ENCODE results near the gene CRNN.

Gene CRNN

DNA sequence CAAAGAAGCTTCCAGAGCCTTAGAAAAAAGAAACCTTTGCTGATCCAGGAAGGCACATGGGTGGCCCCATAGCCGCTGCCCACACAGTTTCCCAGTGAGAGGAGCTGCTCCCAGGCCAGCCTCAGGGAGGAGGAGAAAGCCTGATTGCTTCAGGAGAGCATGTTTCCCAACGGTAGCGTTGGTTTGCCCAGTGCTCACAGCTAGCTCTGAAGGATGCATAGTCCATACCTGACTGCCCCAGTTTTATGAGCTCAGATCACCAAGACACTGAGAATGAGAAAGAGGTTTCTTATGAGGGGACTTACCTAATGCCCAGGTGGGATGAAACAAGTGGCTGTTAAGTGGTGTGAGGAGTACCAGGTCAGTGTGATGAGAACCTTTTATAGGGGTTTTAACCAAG, at the start of gene CRNN:
CRNN (minus strand) TSS at position 355 of the 400 bp plus-strand sequence. CDS start 2,030 bp downstream, outside the sequence.
- DNase-seq, result no peak

DNA sequence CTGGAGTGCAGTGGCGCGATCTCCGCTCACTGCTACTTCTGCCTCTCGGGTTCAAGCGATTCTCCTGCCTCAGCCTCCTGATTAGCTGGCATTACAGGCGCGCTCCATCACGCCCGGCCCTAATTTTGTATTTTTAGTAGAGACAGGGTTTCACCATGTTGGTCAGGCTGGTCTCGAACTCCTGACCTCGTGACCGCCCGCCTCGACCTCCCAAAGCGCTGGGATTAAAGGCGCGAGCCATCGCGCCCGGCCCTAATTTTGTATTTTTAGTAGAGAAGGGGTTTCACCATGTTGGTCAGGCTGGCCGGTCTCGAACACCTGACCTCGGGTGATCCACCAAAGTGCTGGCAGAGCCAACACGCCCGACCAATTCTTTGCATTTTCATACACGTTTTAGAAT, 48.6 kb upstream of the CRNN start:
- no peak for DNase-seq

DNA sequence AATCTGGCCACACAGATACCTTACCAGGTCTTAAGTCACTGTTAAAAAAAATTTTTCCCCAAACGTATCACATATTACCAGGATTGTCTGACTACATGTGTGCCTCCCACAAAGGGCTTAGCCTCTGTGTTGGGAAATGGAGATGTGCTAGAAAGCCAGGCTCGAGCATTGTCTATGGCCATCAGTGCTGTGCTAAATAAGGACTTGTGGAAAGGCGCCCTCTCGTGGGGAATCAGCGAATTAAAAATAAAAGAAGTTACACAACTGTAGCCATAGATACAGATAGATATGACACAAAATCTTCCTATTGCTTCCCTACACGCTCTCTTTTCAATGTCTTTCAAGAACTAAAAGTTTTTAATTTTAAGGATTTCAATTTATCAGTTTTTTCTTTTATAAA, 47.5 kb upstream of the CRNN start:
- peak; percentile 34 for DNase-seq

DNA sequence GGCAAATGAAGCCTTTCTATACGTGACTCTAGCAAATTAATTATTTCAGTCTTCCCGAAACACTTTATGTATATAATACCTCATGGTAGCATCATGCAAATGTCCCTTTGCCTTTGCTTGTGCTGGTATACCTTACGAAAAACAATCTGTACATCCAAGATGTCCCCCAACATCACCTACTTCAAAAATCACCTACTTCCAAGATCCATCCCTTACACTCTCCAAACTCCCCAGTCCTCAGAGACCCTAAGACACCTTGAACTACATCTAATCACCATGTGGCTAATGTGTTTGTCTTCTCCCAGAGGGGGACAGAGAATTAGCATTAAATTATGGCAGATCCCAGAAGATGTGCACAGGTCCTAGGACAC, 46.5 kb upstream of the CRNN start:
- no peak for DNase-seq

DNA sequence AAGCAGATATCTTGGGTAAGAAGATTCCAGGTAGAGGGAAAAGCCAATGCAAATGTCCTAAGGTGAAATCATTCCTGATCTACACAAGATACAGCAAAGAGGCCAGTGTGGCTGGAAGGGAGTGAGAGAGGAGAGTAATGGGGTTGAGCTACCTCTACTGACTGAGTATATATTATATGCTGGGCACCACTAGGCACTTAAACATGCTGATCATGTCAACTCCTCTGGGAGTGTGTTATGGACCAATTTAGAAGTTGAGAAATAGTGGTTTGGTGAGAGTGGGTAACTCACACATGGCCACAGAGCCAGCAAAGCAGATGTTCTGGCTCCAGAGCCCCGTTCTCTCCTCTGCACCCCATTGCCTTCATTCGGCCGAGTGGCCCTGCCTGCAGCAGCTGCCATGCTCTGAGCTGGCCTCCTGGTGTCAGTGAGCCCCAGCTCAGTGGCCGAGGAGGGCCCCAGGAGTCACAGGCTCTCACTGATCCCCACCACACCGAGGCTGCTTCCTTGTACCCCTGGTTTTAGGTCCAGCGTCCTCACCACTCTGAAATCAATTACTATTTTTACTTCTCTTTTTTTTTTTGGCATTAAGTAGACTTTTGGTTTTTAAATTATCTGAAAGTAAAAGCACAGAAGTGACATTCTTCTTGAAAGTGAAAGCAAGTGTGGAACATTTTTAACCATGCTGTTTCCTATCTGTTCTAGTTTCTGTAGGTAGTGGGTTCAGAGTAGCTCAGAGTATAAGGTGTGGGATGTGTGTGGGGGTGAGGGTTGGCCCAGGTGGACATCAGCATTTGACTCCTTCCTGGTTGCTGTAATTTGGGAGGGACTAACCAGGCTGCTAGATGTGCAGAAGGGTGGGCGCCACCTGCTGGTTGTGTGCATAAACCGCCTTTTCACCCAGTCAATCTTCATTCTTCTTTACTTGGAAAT, 45.8 kb upstream of the CRNN start:
- peak; percentile 47 for DNase-seq

DNA sequence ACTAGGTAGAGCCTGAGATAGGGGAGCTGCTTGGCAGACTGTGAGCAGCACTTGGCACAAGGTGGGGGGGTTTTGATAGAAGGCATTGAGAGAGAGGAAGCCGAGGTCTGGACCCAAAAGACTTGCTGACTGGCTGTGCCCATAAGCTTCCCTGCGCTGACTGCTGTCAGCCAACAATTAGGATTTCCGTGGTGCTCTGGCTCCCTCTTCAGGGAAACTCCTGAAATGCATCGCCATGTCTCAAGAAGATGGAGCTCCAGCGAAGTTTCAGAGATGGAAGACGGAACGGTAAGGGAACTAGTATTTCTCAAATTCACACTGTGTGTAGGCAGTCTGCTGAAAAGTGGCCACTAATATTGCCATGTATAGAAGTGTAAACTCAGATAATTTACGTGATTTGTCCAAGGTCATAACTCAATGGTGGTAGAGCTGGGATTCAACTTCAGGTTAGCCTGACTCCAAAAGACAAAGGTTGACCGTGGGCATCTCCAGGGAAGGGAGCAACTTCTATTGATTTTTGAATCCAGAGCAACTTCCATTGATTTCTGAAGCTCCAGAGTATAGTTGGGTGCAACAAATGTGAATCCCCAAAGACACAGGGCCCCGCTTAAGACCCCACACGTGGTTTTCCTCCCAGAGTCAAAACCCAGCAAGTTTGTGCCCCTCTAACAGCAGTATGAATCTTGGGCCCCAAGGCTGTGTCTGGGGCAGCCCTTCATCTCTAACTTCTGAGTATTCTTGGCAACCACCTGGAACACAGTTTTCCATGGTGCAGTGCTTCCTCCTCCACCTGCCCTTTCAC, 44.5 kb upstream of the CRNN start:
- DNase-seq, result peak; percentile 58

DNA sequence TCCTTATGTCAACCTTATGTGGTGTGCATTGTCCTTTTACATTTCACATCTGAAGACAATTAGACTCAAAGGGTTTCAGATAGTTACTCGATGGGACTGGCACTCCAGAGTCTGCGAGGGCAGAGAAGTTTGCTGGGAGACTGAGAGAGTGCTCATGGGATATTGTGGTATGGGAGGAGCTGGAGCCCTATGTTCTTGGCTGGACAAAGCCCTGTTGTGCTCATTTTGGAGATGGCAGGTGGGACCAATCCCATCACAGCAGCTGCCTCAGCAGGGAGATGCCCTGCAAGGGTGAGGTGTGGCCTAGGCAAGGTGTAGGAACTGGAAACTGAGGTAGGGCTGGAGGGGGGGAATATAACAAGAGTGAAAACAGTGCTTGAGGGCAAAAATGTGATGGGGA, 43.5 kb upstream of the CRNN start:
- no peak for DNase-seq

DNA sequence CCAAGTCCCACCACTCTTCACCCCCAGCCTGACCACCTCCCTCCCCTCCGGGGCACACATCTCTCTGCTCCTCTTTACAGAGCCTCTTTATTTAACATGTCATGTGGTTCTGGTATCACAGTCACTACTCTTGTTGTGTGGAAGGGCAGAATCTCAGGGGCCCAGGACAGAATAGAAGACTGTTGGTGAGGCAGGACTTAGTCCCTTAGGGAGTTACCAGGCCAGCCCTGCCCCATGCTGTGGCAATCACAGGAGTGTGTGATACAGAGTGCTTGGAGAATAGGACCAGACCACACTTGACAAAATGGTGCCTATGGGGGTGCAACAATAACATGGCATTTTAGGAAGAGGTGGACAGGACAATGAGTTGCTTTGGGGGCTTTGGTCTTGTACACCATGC, 43.0 kb upstream of the CRNN start:
- no peak for DNase-seq

DNA sequence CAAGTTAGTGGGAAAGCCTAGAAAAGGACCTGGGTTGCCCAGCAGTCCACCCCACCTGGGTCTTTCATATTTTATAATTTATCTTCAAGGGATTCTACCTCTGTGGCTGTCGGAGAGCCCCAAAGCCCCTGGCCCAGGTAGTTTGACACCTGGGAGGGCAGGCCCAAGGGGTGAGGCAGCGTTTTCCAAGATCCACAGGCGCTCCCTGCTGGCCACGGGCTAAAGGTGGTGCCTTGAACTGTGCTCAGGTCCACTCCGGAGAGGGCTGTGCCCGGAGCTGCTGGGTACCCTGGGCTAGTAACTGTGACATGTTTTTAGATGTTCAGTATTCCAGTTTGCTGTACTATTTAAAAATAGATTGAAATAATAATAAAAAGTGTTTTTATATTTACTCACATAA, 37.2 kb upstream of the CRNN start:
- no peak for DNase-seq

DNA sequence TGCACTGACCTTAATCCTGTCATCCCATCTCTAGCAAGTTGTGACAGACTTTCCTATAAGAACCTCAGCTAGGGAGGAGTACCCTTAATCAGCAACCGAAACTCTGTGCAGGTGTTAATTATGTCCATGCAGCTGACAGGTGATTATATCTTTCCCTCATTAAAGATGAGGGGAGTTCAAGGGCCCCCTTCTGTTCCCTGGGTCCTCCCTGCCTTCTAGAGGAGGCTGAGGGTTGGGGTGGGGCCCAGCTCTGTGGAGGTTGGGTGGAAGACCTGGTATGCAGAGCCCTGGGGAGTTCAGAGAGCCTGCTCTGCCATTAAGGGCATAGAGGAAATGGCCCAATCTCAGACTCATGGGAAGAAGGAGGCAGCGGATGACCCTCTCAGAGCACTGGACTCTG, 35.6 kb upstream of the CRNN start:
- DNase-seq, result no peak

DNA sequence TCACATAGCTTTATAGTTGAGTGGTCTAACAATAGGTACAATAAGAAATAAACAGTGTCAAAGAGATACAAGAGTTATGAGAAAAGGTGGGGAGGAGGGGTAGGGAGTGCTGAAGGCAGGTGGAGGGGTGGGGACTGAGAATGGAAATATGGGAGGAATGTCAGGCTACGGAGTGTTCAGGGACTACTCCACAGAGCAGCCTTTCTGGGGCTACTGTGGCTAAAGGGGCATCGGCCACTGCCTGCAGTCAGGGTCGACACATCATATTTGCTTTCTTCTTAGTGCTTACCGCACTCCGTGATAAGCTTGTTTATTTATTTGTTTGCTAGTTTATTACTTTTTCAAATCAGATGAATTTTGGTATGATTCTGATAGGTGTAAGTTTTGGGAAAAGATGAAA, 34.4 kb upstream of the CRNN start:
- no peak for DNase-seq

DNA sequence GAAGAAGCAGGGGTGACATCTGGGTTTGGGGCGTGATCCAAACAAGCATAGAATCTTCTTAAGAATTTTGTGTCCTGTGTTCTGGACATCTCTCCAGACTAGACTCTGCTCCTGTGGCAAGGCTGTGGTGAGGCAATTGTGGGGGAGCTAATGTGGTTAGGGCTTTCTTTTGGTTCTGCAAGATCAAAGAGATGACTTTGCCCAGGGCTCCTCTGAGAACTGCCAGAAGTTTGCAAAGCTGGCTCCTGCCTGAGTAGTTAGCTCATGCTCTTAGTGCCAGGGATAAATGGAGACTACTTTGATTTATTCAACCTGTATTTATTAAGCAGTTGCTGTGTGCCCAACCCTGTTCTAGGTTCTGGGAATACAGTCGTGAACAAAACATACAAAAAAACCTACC, 34.0 kb upstream of the CRNN start:
- DNase-seq, result no peak

DNA sequence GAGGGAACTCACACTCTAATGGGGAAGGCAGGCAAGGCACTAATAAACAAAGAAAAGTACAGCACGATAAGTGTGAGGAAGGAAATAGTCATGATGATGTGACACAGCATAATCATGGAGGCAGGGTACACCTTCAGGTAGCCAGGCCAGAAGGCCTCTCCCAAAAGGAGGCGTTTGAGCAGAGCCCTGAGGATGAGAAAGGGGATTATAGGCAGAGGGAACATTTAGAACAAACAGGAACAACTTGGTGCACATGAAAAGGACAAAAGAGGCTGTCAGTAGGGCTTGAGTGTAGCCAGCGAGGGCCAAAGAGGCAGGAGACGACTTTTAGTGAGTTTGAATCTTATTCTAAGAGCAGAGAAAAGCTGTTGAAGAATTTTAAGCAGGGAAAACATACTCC, 33.4 kb upstream of the CRNN start:
- DNase-seq, result no peak

DNA sequence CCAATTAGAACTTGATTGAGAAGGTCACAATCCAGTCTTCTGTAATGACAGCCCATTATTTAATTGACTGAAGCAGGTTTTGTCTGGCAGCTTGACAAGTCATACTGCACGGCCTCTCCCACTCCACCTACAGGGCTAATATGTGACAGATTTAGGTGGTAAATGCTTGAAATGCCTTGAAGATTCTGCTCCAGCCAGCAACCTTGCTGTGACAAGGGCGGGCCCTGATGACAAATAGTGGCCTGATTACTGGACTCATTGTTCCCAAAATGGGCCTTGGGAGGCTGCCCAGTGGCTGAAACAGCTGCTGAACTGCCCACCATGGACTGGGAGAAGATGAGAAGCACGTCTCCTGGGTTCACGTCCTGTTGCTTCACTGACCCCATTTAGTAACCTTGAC, 30.0 kb upstream of the CRNN start:
- no peak for DNase-seq

DNA sequence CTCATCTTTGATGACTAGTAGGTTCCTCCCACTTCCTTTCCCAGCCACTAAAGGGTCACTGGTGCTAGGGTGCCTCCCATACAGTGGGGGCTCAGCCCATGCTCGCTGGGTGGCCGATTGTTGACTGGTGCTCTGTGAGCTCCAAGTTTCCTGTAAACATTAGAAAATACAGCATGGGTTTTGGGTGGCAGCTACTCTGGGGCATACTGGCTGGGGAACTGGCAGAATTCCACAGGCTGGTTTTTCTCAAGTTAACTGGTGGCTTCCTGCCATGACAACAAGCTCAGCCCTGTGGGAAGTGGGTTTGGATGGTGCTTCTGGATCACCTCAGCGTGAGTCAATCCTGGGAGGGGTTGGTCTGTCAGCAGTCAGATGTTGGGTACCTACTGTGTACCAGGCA, 28.7 kb upstream of the CRNN start:
- DNase-seq, result no peak

DNA sequence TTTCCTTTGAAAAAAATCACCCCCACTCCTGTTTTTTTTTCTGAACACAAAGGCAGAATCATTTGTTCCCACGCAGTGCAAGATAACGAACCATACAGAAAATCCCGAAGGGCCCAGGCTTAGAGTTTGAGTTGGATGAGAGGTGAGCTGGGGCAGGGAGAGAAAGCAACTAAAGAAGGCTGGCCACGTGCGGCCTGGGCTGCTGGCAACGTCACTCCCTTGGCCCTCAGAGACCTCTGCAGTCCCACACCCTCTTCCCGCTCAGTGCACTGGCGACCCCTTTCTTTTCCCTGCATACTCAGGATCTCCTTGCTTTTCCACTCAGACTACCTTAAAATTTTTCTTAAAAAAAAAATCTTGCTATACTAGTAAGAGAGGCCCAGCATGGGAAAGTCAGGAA, 28.2 kb upstream of the CRNN start:
- DNase-seq, result no peak

DNA sequence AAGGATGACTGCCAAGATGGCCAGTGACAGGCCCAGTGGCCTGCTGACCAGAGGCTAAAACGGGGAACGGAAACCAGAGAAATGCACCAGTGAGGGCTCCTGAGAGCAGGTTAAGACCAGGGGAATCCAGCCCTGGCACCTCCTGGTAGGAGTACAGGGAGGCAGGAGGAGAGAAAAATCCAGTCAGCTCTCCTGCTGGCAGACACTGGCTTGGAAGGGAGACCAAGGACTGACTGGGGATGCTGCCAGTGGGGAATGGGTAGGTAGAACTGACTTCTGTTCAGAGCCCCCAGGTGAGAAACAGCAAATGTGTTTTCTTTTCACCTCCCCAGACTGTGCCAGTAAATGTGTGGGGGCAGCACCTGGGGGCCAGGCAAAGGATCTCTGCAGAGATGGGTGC, 27.7 kb upstream of the CRNN start:
- no peak for DNase-seq

DNA sequence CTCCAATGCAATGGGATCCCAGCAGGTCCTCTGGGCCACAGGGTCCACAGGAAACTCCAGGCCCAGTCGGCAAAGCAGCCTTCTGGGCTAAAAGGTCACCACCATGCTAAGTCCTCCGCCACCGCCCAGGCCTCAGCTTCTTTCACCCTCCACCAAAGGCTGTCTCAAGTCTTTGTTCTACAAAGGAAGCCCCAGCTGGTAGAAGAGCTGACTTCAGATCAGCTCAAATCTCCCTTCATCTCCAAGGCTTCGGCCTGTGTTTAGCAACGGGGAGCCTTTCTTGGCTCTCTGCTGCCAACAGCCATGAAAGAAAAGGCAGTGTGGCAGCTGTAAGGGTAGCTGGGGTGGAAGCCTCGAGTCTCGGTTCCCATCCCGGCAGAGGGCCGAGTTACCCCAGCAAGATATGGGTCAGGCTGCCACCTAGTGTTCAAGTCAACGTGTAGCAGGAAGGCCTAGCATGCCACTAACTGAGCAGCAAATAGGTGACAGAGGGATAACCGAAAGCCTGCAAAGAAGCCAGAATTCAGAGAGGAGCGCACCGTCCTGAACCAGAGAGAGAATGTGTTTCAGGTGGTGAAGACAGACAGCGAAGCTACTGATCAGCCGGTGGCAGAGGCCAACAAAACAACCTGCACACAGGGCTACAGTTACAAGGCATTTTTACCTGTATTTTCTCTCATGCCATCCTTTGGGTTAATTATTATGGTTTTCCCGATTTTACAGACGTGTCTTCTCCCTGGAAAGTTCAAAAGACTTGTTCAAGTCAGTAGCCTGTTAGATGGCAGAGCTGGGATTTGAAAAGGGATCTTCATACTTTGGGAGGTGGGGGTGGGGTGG, 26.8 kb upstream of the CRNN start:
- peak; percentile 55 for DNase-seq

DNA sequence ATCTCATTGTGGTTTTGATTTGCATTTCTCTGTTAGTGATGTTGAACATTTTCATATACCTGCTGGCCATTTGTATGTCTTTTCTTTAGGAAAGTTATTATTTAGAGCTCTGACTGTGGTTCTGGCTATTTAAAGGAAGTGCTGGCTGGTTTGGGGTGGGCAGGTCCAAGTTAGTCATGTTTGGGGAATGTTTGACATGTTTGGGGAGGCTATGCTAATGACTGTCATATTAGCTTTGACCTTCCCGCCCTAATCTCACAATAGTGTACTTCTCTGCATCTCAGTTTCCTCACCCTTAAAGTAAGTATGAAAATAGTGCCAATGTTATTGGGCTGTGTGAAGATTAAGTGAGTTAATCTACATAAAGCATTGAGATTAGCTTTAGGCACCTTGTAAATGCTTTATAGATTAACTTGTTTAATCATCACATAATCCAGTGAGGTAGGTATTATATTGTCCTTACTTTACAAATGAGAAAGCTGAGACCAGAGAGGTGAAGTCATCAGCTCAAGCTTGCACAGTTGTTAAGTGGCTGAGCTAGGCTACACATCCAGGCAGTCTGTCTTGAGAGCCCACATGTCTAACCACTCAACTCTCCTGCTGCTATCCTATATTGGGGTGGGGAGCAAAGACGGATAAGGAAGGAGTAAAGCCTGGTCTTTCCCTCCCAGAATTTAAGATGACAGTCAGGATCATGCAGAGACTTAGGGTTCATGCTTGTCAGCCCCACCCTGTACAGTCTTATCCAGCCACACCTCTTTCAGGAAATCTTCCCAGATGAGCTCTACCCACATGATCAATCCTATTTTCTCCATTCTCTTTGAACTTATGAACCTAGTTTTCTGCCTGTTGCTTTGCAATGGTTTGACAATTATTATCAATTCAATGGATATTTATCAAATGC, 22.8 kb upstream of the CRNN start:
- DNase-seq, result no peak

DNA sequence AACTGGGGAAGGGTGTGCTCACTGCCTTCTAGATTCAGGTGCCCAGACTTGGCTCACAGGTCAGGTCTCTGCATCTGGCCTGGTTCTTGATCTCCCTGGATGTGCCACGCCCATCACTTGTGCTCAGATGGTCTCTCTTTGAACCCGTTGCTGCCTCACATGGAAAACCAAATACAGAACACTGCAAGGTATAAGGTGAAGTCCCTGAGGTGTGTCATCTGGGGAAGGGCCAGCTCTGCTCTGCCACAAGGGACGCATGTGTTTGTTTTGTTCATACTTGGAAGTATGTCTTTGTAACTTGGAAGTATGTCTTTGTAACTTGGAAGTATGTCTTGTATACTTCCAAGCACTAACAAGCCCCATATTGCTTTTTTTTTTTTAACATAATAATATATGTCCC, 13.4 kb upstream of the CRNN start:
- DNase-seq, result no peak

DNA sequence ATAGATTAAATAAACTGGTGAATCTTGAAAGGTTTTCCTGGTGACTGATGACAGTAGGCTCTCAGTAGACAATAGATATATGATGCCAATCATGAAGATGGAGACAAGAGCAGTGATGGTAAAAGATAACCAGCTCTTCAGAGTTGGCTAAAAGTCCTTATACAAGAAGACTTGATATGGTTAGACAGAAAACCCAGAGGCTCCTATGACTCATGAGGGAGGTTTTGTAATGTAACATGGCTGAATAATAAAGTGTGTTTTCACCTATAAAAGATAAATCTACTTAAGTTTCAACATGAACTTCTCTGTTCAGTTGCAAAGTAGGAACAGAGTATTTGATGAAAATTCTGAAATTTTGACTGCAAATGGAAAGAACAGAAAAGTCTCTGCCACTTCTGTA, 12.7 kb upstream of the CRNN start:
- DNase-seq, result no peak

DNA sequence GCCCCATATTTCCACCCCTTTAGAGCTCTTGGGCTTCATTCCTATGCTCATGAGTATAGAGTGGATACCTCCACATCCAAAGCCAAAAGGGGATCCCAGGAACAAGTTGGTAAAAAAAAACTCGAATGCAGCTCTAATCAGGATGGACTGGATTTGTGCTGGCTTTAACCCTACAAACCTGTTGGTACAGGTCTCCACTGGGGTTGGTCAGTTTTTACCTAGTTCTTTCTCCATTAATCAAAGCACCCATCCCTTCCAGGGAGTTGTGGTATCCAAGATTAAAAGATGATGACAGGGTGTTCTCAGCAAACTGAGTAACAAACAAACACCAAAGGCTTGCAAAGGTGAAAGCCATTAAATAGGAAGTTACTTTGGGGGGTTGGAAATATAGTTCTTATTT, 5.9 kb upstream of the CRNN start:
- DNase-seq, result no peak
